GM18951 (cell line): ENCODE data around the gene KLHL17.

ENCODE experiments used
- POLR2A ChIP-seq: IDR thresholded peaks from 4 replicates; pipeline ENCODE4 v1.6.1; 2011; ENCODE audit warnings: mild to moderate bottlenecking; ENCODE audit not compliant: insufficient read length, insufficient read depth; ENCODE audit errors: extremely low read depth
- in situ Hi-C: fragments of 300-500 bp; cut with MboI; formaldehyde crosslinking; loops from one replicate; pipeline ENCODE4 v1.12.0; 2022; ENCODE audit warnings: low sequenced_read_pairs, mixed read lengths, inconsistent platforms; ENCODE audit not compliant: unreplicated experiment

KLHL17 gene

DNA sequence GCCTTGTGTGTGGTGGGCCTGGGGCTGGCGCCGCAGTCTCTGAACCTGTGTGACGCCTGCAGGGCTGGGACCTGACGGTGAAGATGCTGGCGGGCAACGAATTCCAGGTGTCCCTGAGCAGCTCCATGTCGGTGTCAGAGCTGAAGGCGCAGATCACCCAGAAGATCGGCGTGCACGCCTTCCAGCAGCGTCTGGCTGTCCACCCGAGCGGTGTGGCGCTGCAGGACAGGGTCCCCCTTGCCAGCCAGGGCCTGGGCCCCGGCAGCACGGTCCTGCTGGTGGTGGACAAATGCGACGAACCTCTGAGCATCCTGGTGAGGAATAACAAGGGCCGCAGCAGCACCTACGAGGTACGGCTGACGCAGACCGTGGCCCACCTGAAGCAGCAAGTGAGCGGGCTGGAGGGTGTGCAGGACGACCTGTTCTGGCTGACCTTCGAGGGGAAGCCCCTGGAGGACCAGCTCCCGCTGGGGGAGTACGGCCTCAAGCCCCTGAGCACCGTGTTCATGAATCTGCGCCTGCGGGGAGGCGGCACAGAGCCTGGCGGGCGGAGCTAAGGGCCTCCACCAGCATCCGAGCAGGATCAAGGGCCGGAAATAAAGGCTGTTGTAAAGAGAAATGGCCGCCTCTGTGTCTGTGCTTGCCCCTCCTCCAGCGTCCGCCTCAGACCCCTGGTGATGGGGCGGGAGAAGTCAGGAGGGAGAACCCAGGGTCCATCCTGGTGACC, 53.7 kb downstream of the KLHL17 start:
- TF ChIP-seq POLR2A, result no peak
- in situ Hi-C loops, result no loop called here

DNA sequence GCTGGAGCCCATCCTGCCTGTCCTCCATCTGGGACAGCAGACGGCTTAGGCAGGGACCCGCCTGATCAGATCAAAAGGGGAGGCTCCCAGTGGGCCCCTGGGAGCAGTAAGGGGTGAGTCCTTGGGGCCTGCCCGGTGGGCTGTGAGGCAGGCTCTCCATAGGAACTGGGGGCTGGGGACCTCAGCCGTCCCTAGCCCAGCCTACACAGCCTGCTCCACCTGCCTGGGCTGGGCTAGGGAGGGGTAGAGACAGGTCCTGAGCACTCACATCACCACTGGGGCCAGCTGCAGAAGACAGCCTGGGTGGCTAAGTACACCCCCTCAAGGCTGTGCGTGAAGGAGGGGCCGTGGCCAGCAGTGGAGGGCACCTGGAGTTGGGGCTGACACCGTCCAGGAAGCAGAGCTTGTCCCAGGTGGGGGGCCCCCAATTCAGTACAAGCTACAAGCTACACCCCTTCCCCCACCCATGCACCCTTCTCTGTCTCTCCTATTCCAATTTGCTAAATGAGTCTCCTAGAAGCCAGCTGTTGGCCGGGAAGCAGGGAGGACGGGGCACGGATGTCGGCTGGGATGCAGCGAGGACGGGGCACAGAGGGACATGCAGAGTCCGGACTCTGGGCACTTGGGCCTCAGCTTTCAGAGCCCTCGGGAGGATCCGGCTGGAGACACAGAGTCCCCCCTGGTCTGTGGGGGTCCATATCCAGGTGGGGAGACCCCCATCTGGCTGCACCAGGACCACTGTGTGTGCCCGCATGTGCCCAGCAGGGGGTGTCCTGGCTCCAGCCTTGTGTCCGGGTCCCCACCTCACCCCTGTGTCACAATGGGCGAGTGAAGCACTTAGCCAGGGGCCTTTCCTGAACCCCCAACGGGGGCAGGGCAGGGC, 54.7 kb downstream of the KLHL17 start:
- peak; percentile 29 for TF ChIP-seq POLR2A
- in situ Hi-C loops, result no loop called here
